ENCODE measurements around the gene TOX3. TPM values are rescaled to one million over a fixed set of nuclear protein-coding genes. Genes with fewer than 3 reads are reported as not detected.
A peak's percentile ranks its signal among the peaks of the same experiment; 100 is the strongest.

The TOX3 gene
- not detected for total RNA-seq
- polyA plus RNA-seq = not detected
- total RNA-seq = 0 to 0.09 (median 0) reads per million in 6 experiments

DNA sequence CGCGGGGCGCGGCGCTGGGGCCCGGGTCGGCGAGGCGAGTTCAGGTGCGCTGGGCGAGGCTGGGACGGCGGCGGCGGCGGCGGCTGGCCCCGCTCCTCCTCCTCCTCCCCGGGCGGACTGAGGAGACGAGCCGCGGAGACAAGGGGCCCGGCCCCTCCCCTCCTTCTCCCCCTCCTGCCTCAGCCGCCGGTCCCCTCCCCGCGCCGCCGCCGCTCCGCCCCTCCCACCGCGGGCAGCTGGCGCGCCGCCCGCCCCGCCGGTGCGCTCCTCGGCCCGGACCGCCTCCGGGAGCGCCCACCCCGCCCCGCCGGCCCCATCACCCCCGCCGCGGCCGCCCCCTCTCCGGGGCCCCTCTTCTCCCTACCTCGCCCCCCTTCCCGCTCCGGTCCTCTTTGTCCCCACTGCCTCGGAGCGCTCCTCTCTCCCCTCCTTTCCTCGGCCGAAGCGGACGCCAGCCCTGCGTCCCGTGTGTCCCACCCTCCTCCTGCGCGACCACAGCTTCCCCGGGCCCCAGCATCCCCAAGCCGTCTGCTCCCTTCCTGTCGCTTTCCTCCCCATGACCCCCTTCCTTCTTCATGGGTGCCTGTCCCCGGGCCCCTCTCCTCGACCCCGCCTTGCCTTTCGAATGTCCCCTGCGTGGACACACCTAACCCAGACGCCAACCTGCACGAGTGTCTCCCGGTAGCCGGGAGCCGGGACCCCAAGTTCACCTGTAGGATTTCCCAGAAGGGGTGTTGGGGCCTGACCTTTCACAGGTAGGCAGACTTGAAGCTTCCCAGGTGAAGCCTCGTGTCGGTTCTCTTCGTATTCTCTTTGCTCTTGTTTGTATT, at the start of gene TOX3:
Gene TOX3, minus strand, starts transcription at position 140 of the 830 bp plus-strand sequence. CDS start 420 bp downstream, outside the sequence.
- POLR2A ChIA-PET = no interaction called here
- peaks cover 0 to 5% (median 0%) of the 10 kb centered on the region in 9 donors for H3K9me3 Mint-ChIP-seq
- H3K27ac Mint-ChIP-seq = no peak within 1 kb of the TSS
- ATAC-seq (no peak), DNase-seq (no peak)
- peaks cover 0 to 5% (median 4%) of the 10 kb centered on the region in 3 donors for H3K36me3 Mint-ChIP-seq
- H3K4me1 Mint-ChIP-seq = peaks cover 6 to 15% (median 8%) of the 10 kb centered on the region in 4 donors
- peak within 1 kb of the TSS in 6 of 10 donors; percentile 40 to 63 (median 57) for H3K4me3 Mint-ChIP-seq
- H3K27me3 Mint-ChIP-seq = peaks cover 27 to 77% (median 44%) of the 10 kb centered on the region in 5 donors

DNA sequence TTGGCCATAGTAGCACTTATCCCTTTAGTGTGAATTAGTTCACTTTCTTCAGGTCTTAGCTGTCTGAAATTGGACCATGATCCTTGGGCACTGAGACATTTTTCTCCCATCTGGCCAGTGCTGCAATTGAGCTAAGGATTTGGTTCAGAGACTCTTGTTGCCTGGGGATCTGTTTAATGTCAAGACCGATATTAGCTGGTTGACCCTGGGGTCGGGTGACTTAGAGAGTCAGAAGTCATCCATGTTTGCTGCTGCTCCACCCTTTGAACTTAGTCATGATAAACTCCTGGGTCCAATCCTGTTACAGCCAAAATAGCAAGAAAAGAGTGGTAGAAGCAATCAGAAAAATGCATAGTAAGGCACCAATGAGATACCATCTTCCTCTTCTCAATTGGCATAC, 45.8 kb upstream of the TOX3 start:
- Mint-ChIP-seq H3K4me3 (no peak overlapping the region), H3K9me3 (peaks cover 0 to 9% (median 0%) of the 10 kb centered on the region in 9 donors), H3K27me3 (peaks cover 0 to 2% (median 0%) of the 10 kb centered on the region in 5 donors), H3K4me1 (no peaks in the 10 kb centered on the region), H3K36me3 (no peaks in the 10 kb centered on the region), H3K27ac (no peak overlapping the region)
- DNase-seq = no peak
- POLR2A ChIA-PET = no interaction called here
- ATAC-seq = no peak

GRCh38 chr16:52591934-52592592, 45.1 kb upstream of the TOX3 start:
- Mint-ChIP-seq H3K36me3 (no peaks in the 10 kb centered on the region), H3K27me3 (peaks cover 0 to 2% (median 0%) of the 10 kb centered on the region in 5 donors), H3K4me3 (no peak overlapping the region), H3K27ac (no peak overlapping the region), H3K9me3 (peaks cover 0 to 8% (median 0%) of the 10 kb centered on the region in 9 donors), H3K4me1 (no peaks in the 10 kb centered on the region)
- no peak for ATAC-seq
- no peak for DNase-seq
- POLR2A ChIA-PET = no interaction called here

GRCh38 chr16:52591471-52591870, 44.5 kb upstream of the TOX3 start:
- Mint-ChIP-seq H3K36me3 (no peaks in the 10 kb centered on the region), H3K9me3 (peaks cover 0 to 2% (median 0%) of the 10 kb centered on the region in 9 donors), H3K27me3 (peaks cover 0 to 2% (median 0%) of the 10 kb centered on the region in 5 donors), H3K4me1 (no peaks in the 10 kb centered on the region), H3K27ac (no peak overlapping the region), H3K4me3 (no peak overlapping the region)
- DNase-seq (no peak), ATAC-seq (no peak)
- POLR2A ChIA-PET = no interaction called here

- Mint-ChIP-seq H3K9me3 (peaks cover 0 to 4% (median 1%) of the 10 kb centered on the region in 9 donors), H3K27me3 (peaks cover 0 to 3% (median 0%) of the 10 kb centered on the region in 5 donors), H3K4me3 (no peak overlapping the region), H3K36me3 (no peaks in the 10 kb centered on the region), H3K27ac (no peak overlapping the region), H3K4me1 (no peaks in the 10 kb centered on the region)
- DNase-seq = no peak
- POLR2A ChIA-PET = no interaction called here
- ATAC-seq = no peak
Observed at GRCh38 chr16:52586159-52586558, 39.2 kb upstream of the TOX3 start.

DNA sequence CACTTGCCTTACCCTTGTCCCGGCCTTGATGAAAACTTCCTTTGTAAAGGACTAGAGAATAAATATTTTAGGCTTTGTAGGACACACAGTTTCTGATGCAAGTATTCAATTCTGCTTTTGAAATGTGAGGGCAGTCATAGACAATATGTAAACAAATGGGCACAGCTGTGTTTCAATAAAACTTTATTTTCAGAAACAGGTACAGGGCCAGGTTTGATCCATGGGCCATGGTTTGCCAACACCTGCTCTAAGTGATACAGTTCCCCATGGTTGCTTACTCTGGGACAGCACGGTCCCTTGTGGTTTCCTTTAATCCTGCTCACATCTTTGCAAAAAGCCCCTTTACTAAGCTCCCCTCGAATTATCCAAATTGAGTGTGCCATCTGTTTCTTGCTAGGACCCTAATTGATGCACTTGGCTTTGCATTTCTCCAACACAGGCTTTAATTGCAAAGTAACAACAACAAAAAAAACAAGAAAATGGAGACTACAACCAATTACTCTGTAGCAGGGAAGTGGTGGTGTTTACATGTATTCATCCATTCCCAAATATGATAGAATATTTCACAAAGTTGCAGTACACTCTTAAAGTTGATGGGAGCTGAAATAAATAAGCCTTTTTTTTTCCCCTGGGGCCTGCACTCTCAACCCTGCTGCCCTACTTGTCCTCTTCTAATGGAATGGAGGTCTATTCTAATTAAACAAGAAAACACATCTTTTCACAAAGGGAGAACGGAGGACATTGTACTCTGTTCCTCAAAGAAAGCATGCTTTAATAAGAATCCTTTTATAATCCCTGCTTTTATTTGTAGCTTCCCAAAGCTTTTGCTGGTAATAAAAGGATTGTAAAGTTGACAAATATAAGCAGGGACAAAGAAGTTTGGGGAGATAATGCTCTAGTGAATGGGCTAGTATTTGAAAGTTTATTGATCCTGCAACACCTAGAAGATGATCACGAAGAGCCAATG, 37.7 kb upstream of the TOX3 start:
- no peak for DNase-seq
- peaks cover 0 to 3% (median 0%) of the 10 kb centered on the region in 5 donors for H3K27me3 Mint-ChIP-seq
- POLR2A ChIA-PET = no interaction called here
- no peaks in the 10 kb centered on the region for H3K36me3 Mint-ChIP-seq
- H3K27ac Mint-ChIP-seq = no peak overlapping the region
- ATAC-seq = no peak
- peaks cover 0 to 4% (median 1%) of the 10 kb centered on the region in 9 donors for H3K9me3 Mint-ChIP-seq
- H3K4me3 Mint-ChIP-seq = no peak overlapping the region
- no peaks in the 10 kb centered on the region for H3K4me1 Mint-ChIP-seq

GRCh38 chr16:52581530-52581929, 34.6 kb upstream of the TOX3 start:
- peaks cover 0 to 3% (median 0%) of the 10 kb centered on the region in 5 donors for H3K27me3 Mint-ChIP-seq
- no peak for ATAC-seq
- H3K27ac Mint-ChIP-seq = no peak overlapping the region
- H3K9me3 Mint-ChIP-seq = peaks cover 0 to 5% (median 2%) of the 10 kb centered on the region in 9 donors
- H3K4me3 Mint-ChIP-seq = no peak overlapping the region
- DNase-seq = no peak
- no peaks in the 10 kb centered on the region for H3K36me3 Mint-ChIP-seq
- no peaks in the 10 kb centered on the region for H3K4me1 Mint-ChIP-seq
- POLR2A ChIA-PET = no interaction called here

GRCh38 chr16:52580488-52580887, 33.5 kb upstream of the TOX3 start:
- Mint-ChIP-seq H3K27me3 (peaks cover 0 to 8% (median 1%) of the 10 kb centered on the region in 5 donors), H3K4me1 (no peaks in the 10 kb centered on the region), H3K27ac (no peak overlapping the region), H3K36me3 (no peaks in the 10 kb centered on the region), H3K4me3 (no peak overlapping the region), H3K9me3 (peaks cover 0 to 6% (median 0%) of the 10 kb centered on the region in 9 donors)
- ATAC-seq (no peak), DNase-seq (no peak)
- POLR2A ChIA-PET = no interaction called here

- H3K4me1 Mint-ChIP-seq = no peaks in the 10 kb centered on the region
- DNase-seq = no peak
- H3K4me3 Mint-ChIP-seq = no peak overlapping the region
- no peaks in the 10 kb centered on the region for H3K36me3 Mint-ChIP-seq
- POLR2A ChIA-PET = no interaction called here
- H3K27me3 Mint-ChIP-seq = peaks cover 0 to 10% (median 1%) of the 10 kb centered on the region in 5 donors
- ATAC-seq = no peak
- peaks cover 0 to 8% (median 0%) of the 10 kb centered on the region in 9 donors for H3K9me3 Mint-ChIP-seq
- H3K27ac Mint-ChIP-seq = peak overlapping the region in 1 of 10 donors; percentile 61
Observed at GRCh38 chr16:52578829-52579498, 32.0 kb upstream of the TOX3 start.

- no peak overlapping the region for H3K27ac Mint-ChIP-seq
- H3K9me3 Mint-ChIP-seq = peaks cover 0 to 10% (median 2%) of the 10 kb centered on the region in 9 donors
- H3K27me3 Mint-ChIP-seq = peaks cover 0 to 10% (median 1%) of the 10 kb centered on the region in 5 donors
- no peak for DNase-seq
- H3K36me3 Mint-ChIP-seq = no peaks in the 10 kb centered on the region
- H3K4me3 Mint-ChIP-seq = no peak overlapping the region
- POLR2A ChIA-PET = no interaction called here
- no peaks in the 10 kb centered on the region for H3K4me1 Mint-ChIP-seq
- ATAC-seq = no peak
Observed at GRCh38 chr16:52578007-52578828, 31.3 kb upstream of the TOX3 start.

DNA sequence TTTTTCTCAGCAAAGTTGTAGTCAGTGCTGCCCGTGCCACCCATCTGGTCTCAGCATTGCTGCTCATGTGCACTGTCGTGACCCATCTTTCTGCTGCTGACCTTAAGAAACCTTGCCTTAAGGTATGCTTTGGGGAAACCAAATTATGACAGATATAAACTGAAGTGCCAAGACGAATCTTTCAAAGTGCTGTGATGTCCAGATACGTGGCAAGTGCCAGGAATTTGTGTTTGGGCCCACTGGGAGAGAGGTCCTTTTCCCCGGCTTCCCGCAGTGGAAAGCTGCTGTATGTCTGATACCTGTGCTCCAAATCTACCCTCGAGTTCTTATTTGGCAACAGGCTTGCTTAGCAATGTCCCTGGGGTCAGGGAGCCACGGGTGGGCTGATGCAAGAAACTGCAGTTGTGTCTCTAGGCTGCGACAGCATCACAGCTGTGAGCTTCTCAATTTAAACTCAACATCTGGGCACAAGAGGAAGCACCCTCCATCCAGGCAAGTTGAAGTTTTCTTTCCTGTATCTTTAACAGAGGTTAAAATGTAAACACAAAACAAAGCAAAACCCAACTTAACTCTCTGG, 30.3 kb upstream of the TOX3 start:
- Mint-ChIP-seq H3K4me1 (no peaks in the 10 kb centered on the region), H3K36me3 (no peaks in the 10 kb centered on the region), H3K27ac (no peak overlapping the region), H3K9me3 (peaks cover 0 to 13% (median 2%) of the 10 kb centered on the region in 9 donors), H3K27me3 (peaks cover 0 to 10% (median 1%) of the 10 kb centered on the region in 5 donors), H3K4me3 (no peak overlapping the region)
- DNase-seq = no peak
- POLR2A ChIA-PET = no interaction called here
- ATAC-seq = no peak
